ENCODE measurements around the gene CDH2. TPM values are rescaled to one million over a fixed set of nuclear protein-coding genes. Genes with fewer than 3 reads are reported as not detected.

The CDH2 gene
- total and polyA plus RNA-seq, 3 experiments from 2014 or later: 0.23 TPM; not detected in 2

- ChIA-PET CTCF (no interaction called here), POLR2A (no interaction called here)
- no peaks in the 10 kb centered on the region for H3K4me1 Mint-ChIP-seq
- no peaks in the 10 kb centered on the region for H3K36me3 Mint-ChIP-seq
- DNase-seq: no peak
- Histone ChIP-seq H3K4me1 (ENCODE audit: insufficient read depth, low read length) (no peaks in the 10 kb centered on the region), H3K4me3 (ENCODE audit: low read length) (no peak overlapping the region), H3K27me3 (ENCODE audit: insufficient read depth, low read length, poor library complexity, severe bottlenecking) (no peaks in the 10 kb centered on the region), H3K36me3 (ENCODE audit: insufficient read depth, low read length) (no peaks in the 10 kb centered on the region), H3K27ac (ENCODE audit: low read depth, low read length) (no peak overlapping the region), H3K9me3 (ENCODE audit: low read length) (no peaks in the 10 kb centered on the region)
- H3K27ac Mint-ChIP-seq: no peak overlapping the region
- H3K27me3 Mint-ChIP-seq: no peaks in the 10 kb centered on the region
- peaks cover 0 to 40% (median 3%) of the 10 kb centered on the region in 5 donors for H3K9me3 Mint-ChIP-seq
- no peak overlapping the region for H3K4me3 Mint-ChIP-seq
These were observed 128.3 kb downstream of the CDH2 start for GRCh38 chr18:28048612-28049011.

DNA sequence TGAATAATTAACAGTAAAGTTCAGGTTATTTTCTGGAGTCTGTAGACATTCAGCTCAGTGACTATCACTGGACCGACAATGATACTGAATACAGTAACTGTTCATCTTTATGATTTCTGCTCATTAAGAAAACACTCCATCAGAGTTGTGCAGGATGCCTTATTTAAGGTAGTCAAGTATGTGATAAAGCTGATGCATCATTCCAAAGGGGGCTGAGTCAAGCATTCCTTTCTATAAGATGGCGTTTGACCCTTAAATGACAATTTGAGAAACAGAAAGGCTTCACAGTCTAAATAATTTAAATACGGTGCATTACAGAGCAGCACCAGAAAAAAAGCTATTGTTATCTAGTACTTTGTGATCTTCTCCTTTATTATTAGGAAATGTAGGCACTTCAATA lies 131.1 kb downstream of the CDH2 start:
- DNase-seq: no peak
- CTCF ChIA-PET: no interaction called here
- H3K4me3 ChIP-seq (ENCODE audit: low read length): no peak overlapping the region
- no peaks in the 10 kb centered on the region for H3K4me1 ChIP-seq (ENCODE audit: insufficient read depth, low read length)
- Mint-ChIP-seq H3K27ac (no peak overlapping the region), H3K36me3 (no peaks in the 10 kb centered on the region), H3K9me3 (peaks cover 0 to 44% (median 6%) of the 10 kb centered on the region in 5 donors), H3K4me1 (no peaks in the 10 kb centered on the region), H3K4me3 (no peak overlapping the region), H3K27me3 (no peaks in the 10 kb centered on the region)
- H3K27ac ChIP-seq (ENCODE audit: low read depth, low read length): no peak overlapping the region
- H3K36me3 ChIP-seq (ENCODE audit: insufficient read depth, low read length): no peaks in the 10 kb centered on the region
- no peaks in the 10 kb centered on the region for H3K27me3 ChIP-seq (ENCODE audit: insufficient read depth, low read length, poor library complexity, severe bottlenecking)
- POLR2A ChIA-PET: no interaction called here
- no peaks in the 10 kb centered on the region for H3K9me3 ChIP-seq (ENCODE audit: low read length)

DNA sequence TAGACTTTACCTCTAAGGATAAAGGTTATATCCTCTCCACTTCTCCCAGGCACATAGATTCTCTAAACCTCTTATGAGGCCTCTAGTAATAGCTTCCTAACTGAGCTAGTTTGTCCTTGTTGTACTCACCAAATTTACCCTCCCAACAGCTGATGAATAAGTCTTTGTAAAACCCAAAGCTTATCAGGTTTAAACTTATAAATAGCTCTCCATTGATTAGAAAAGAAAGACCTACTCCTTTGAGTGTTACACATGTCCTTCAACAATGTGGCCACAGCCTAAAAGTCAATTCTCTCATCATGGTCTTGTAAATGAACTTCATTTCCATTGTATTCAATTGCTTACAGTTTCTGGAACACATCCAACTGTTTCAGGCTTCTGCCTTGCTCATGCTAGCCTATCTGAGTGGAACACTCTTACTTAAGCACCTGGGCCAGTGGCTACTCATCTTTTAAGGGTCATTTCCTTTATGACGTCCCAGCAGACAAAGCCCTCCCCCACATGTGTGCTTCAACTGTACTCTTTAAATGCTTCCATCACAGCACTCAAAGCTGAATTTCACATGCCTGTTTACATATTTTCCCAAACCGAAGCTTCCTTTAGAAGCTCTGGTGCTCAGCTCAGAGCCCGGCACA lies 131.6 kb downstream of the CDH2 start:
- Histone ChIP-seq H3K27me3 (ENCODE audit: insufficient read depth, low read length, poor library complexity, severe bottlenecking) (no peaks in the 10 kb centered on the region), H3K36me3 (ENCODE audit: insufficient read depth, low read length) (no peaks in the 10 kb centered on the region), H3K4me1 (ENCODE audit: insufficient read depth, low read length) (no peaks in the 10 kb centered on the region), H3K27ac (ENCODE audit: low read depth, low read length) (no peak overlapping the region), H3K4me3 (ENCODE audit: low read length) (no peak overlapping the region), H3K9me3 (ENCODE audit: low read length) (no peaks in the 10 kb centered on the region)
- Mint-ChIP-seq H3K9me3 (peaks cover 0 to 49% (median 4%) of the 10 kb centered on the region in 5 donors), H3K4me3 (no peak overlapping the region), H3K4me1 (no peaks in the 10 kb centered on the region), H3K27me3 (no peaks in the 10 kb centered on the region), H3K27ac (no peak overlapping the region), H3K36me3 (no peaks in the 10 kb centered on the region)
- POLR2A ChIA-PET: no interaction called here
- CTCF ChIA-PET: no interaction called here
- no peak for DNase-seq

GRCh38 chr18:28044036-28044435 lies 132.9 kb downstream of the CDH2 start:
- H3K9me3 ChIP-seq (ENCODE audit: low read length): no peaks in the 10 kb centered on the region
- Mint-ChIP-seq H3K9me3 (peaks cover 0 to 53% (median 4%) of the 10 kb centered on the region in 5 donors), H3K4me1 (no peaks in the 10 kb centered on the region), H3K4me3 (no peak overlapping the region), H3K27ac (no peak overlapping the region), H3K27me3 (no peaks in the 10 kb centered on the region), H3K36me3 (no peaks in the 10 kb centered on the region)
- H3K27ac ChIP-seq (ENCODE audit: low read depth, low read length): no peak overlapping the region
- H3K36me3 ChIP-seq (ENCODE audit: insufficient read depth, low read length): no peaks in the 10 kb centered on the region
- no peaks in the 10 kb centered on the region for H3K4me1 ChIP-seq (ENCODE audit: insufficient read depth, low read length)
- no peak overlapping the region for H3K4me3 ChIP-seq (ENCODE audit: low read length)
- POLR2A ChIA-PET: no interaction called here
- DNase-seq: no peak
- CTCF ChIA-PET: no interaction called here
- no peaks in the 10 kb centered on the region for H3K27me3 ChIP-seq (ENCODE audit: insufficient read depth, low read length, poor library complexity, severe bottlenecking)

- H3K4me1 ChIP-seq (ENCODE audit: insufficient read depth, low read length): no peaks in the 10 kb centered on the region
- no peak for DNase-seq
- POLR2A ChIA-PET: no interaction called here
- no peaks in the 10 kb centered on the region for H3K36me3 Mint-ChIP-seq
- no peak overlapping the region for H3K4me3 Mint-ChIP-seq
- H3K27ac ChIP-seq (ENCODE audit: low read depth, low read length): no peak overlapping the region
- CTCF ChIA-PET: no interaction called here
- no peaks in the 10 kb centered on the region for H3K27me3 ChIP-seq (ENCODE audit: insufficient read depth, low read length, poor library complexity, severe bottlenecking)
- no peak overlapping the region for H3K27ac Mint-ChIP-seq
- H3K9me3 ChIP-seq (ENCODE audit: low read length): no peaks in the 10 kb centered on the region
- H3K4me3 ChIP-seq (ENCODE audit: low read length): no peak overlapping the region
- H3K9me3 Mint-ChIP-seq: peaks cover 0 to 50% (median 4%) of the 10 kb centered on the region in 5 donors
- H3K27me3 Mint-ChIP-seq: no peaks in the 10 kb centered on the region
- no peaks in the 10 kb centered on the region for H3K4me1 Mint-ChIP-seq
- no peaks in the 10 kb centered on the region for H3K36me3 ChIP-seq (ENCODE audit: insufficient read depth, low read length)
These were observed 133.3 kb downstream of the CDH2 start for GRCh38 chr18:28043631-28044030.

DNA sequence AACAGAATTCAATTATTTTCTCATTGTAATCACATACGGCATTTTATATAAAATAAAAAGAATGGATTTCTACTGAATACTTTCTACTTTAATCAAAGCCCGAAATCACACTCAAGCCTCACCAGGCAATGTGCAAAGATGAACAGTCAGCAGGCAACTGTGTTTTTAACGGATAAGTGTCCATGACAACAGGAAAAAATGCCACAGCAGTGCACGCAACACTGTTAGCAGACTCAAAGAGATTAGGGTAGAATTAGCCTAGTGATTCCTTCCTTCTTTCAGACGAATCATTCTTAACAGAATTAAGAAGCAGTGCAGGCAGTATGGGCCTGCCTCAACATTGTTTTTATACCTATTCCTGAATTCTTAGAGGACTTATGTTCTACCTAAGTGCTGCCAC lies 135.6 kb downstream of the CDH2 start:
- H3K9me3 Mint-ChIP-seq: peaks cover 3 to 43% (median 6%) of the 10 kb centered on the region in 5 donors
- POLR2A ChIA-PET: no interaction called here
- H3K4me3 Mint-ChIP-seq: no peak overlapping the region
- no peaks in the 10 kb centered on the region for H3K4me1 Mint-ChIP-seq
- no peak overlapping the region for H3K27ac Mint-ChIP-seq
- no peaks in the 10 kb centered on the region for H3K36me3 Mint-ChIP-seq
- H3K27ac ChIP-seq (ENCODE audit: low read depth, low read length): no peak overlapping the region
- no peaks in the 10 kb centered on the region for H3K27me3 ChIP-seq (ENCODE audit: insufficient read depth, low read length, poor library complexity, severe bottlenecking)
- H3K4me3 ChIP-seq (ENCODE audit: low read length): no peak overlapping the region
- no peak for DNase-seq
- H3K9me3 ChIP-seq (ENCODE audit: low read length): no peaks in the 10 kb centered on the region
- H3K4me1 ChIP-seq (ENCODE audit: insufficient read depth, low read length): no peaks in the 10 kb centered on the region
- H3K36me3 ChIP-seq (ENCODE audit: insufficient read depth, low read length): no peaks in the 10 kb centered on the region
- CTCF ChIA-PET: no interaction called here
- no peaks in the 10 kb centered on the region for H3K27me3 Mint-ChIP-seq

DNA sequence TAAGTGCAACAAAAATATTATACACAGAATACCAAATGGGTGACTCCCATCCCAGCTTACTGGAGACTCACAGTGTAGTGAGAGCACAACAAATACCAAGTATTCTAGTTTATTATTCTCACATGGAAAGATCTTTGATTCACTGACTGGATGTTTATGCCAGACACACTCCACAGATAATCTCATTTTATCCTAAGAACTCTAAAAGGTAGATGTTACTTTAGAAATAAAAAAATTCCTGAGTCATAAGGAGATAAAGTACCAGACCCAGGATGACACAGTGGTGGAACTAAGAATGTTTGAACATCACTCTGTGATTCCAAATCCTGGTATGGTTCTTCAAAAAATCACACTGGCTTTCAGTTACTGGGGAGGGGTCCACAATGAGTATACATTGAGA lies 136.2 kb downstream of the CDH2 start:
- H3K4me3 Mint-ChIP-seq: no peak overlapping the region
- H3K27me3 ChIP-seq (ENCODE audit: insufficient read depth, low read length, poor library complexity, severe bottlenecking): no peaks in the 10 kb centered on the region
- POLR2A ChIA-PET: no interaction called here

DNA sequence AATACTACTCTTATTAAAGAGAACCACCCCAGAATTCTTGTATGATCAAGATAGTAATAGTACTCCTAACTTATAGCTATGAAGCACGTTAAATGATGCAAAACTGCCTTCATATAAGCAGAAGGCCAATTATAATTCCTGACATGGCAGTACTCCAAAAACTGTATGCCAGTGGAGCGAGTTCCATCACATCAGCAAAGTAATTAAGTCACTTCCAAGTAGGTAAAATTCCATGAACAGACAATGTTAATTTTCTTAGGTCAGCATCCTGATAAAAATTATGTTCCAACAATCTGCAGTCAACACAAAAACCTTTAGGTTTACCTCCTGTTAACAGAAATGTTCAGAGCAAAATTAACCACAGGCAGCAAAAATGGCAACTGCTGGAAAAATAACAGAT lies 136.7 kb downstream of the CDH2 start:
- Histone ChIP-seq H3K4me3 (ENCODE audit: low read length) (no peak overlapping the region), H3K27me3 (ENCODE audit: insufficient read depth, low read length, poor library complexity, severe bottlenecking) (no peaks in the 10 kb centered on the region), H3K4me1 (ENCODE audit: insufficient read depth, low read length) (no peaks in the 10 kb centered on the region), H3K9me3 (ENCODE audit: low read length) (no peaks in the 10 kb centered on the region), H3K27ac (ENCODE audit: low read depth, low read length) (no peak overlapping the region), H3K36me3 (ENCODE audit: insufficient read depth, low read length) (no peaks in the 10 kb centered on the region)
- Mint-ChIP-seq H3K27me3 (no peaks in the 10 kb centered on the region), H3K27ac (no peak overlapping the region), H3K9me3 (peaks cover 3 to 42% (median 6%) of the 10 kb centered on the region in 5 donors), H3K4me3 (no peak overlapping the region), H3K4me1 (no peaks in the 10 kb centered on the region), H3K36me3 (no peaks in the 10 kb centered on the region)
- ChIA-PET POLR2A (no interaction called here), CTCF (no interaction called here)
- no peak for DNase-seq

More for the DNA sequence above, 136.2 kb downstream of the CDH2 start:
- CTCF ChIA-PET: no interaction called here
- Histone ChIP-seq H3K9me3 (ENCODE audit: low read length) (no peaks in the 10 kb centered on the region), H3K4me1 (ENCODE audit: insufficient read depth, low read length) (no peaks in the 10 kb centered on the region), H3K36me3 (ENCODE audit: insufficient read depth, low read length) (no peaks in the 10 kb centered on the region), H3K4me3 (ENCODE audit: low read length) (no peak overlapping the region), H3K27ac (ENCODE audit: low read depth, low read length) (no peak overlapping the region)
- Mint-ChIP-seq H3K9me3 (peaks cover 3 to 44% (median 6%) of the 10 kb centered on the region in 5 donors), H3K27me3 (no peaks in the 10 kb centered on the region), H3K27ac (no peak overlapping the region), H3K36me3 (no peaks in the 10 kb centered on the region), H3K4me1 (no peaks in the 10 kb centered on the region)
- DNase-seq: no peak

GRCh38 chr18:28039691-28040090 lies 137.2 kb downstream of the CDH2 start:
- Histone ChIP-seq H3K9me3 (ENCODE audit: low read length) (no peaks in the 10 kb centered on the region), H3K36me3 (ENCODE audit: insufficient read depth, low read length) (no peaks in the 10 kb centered on the region), H3K4me1 (ENCODE audit: insufficient read depth, low read length) (no peaks in the 10 kb centered on the region), H3K27me3 (ENCODE audit: insufficient read depth, low read length, poor library complexity, severe bottlenecking) (no peaks in the 10 kb centered on the region), H3K27ac (ENCODE audit: low read depth, low read length) (no peak overlapping the region), H3K4me3 (ENCODE audit: low read length) (no peak overlapping the region)
- CTCF ChIA-PET: no interaction called here
- H3K36me3 Mint-ChIP-seq: no peaks in the 10 kb centered on the region
- no peak overlapping the region for H3K27ac Mint-ChIP-seq
- POLR2A ChIA-PET: no interaction called here
- H3K27me3 Mint-ChIP-seq: no peaks in the 10 kb centered on the region
- no peak for DNase-seq
- no peaks in the 10 kb centered on the region for H3K4me1 Mint-ChIP-seq
- H3K9me3 Mint-ChIP-seq: peaks cover 3 to 38% (median 8%) of the 10 kb centered on the region in 5 donors
- no peak overlapping the region for H3K4me3 Mint-ChIP-seq

Measured in CD8-positive, alpha-beta memory T cell (primary cell).